Left ventricle myocardium superior (tissue), 1 donor: ENCODE results near the gene CIZ1. TPM values are rescaled to one million over a fixed set of nuclear protein-coding genes. Genes with fewer than 3 reads are reported as not detected.
"Not testable (repeated sequence)": the region's sequence is repeated elsewhere in the genome, so short reads cannot be mapped to it uniquely, and the experiment has no call there.

Experiments
- ATAC-seq: fragments of 200-7000 bp; cut with Tn5 transposase; one replicate; pipeline ENCODE4 v1.9.1; 2020; ENCODE audit warnings: mild to moderate bottlenecking, moderate library complexity
- DNase-seq: peaks from one replicate; pipeline ENCODE4 v3.0.0-alpha.2; 2020
- intact Hi-C: fragments of 100-400 bp; cut with micrococcal nuclease; formaldehyde crosslinking; loops from one replicate; pipeline ENCODE4 v1.11.0; 2022
- long read RNA-seq: library from polyadenylated mRNA; unstranded; transcript quantifications from one replicate; pipeline ENCODE4 v2.0.0, GENCODE V29; 2021
- total RNA-seq: library from RNA; stranded (reverse); fragmentation: NEBNext Ultra II Directional; extraction: Animal tissue kit (Norgen Biotek cat#: 25700); gene quantifications from one replicate; pipeline ENCODE4 v1.2.1, GENCODE V29; 2021
- donor health status: DM: no; HTN: yes; CAD: no; lungs with severe emphysema.

CIZ1 gene, protein sequence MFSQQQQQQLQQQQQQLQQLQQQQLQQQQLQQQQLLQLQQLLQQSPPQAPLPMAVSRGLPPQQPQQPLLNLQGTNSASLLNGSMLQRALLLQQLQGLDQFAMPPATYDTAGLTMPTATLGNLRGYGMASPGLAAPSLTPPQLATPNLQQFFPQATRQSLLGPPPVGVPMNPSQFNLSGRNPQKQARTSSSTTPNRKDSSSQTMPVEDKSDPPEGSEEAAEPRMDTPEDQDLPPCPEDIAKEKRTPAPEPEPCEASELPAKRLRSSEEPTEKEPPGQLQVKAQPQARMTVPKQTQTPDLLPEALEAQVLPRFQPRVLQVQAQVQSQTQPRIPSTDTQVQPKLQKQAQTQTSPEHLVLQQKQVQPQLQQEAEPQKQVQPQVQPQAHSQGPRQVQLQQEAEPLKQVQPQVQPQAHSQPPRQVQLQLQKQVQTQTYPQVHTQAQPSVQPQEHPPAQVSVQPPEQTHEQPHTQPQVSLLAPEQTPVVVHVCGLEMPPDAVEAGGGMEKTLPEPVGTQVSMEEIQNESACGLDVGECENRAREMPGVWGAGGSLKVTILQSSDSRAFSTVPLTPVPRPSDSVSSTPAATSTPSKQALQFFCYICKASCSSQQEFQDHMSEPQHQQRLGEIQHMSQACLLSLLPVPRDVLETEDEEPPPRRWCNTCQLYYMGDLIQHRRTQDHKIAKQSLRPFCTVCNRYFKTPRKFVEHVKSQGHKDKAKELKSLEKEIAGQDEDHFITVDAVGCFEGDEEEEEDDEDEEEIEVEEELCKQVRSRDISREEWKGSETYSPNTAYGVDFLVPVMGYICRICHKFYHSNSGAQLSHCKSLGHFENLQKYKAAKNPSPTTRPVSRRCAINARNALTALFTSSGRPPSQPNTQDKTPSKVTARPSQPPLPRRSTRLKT
- total RNA-seq: 76.6 TPM
- long read RNA-seq, transcript CIZ1-204 (17 exons, 2,984 nt): major isoform, 8 of 66 reads
- long read RNA-seq, partial matches to known transcripts: 26 of 66 reads
- long read RNA-seq, other reads (novel, unspliced or antisense): 30 of 66 reads

DNA sequence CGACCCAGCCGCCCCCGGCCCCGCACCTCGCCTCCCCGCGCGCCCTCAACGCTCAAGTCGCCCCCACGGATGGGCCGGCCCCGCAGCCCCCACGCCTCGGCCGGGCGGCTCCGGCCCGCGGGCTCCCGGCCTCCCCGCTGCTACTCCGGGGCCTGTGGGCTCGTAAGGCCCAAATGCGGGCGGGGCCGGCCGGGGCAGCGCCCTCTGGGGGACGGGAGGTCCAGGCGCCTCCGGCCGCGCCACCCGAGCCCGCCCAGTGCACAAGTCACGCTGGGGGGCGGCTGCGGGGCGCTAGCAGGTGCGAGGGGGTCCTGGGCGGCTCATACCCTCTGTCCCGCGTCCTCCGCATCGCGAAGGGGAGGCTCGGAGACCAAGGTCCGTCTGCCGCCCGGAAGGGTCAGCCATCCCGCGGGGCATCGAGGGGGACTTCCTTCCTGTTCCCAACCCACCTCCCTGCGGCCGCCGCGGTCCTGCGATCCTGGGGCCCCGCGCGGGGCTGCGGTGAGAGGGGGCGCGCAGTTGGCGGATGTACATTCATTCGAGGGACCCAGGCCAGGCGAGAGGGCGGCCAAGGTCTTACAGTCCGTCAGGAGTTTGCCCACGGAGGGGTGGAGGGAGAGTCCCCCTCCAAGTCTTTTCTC, at the start of gene CIZ1:
TSS of gene CIZ1 (minus strand) at position 167 of the 641 bp plus-strand sequence. CDS start 715 bp downstream, outside the sequence.
- intact Hi-C loops: no loop called here
- ATAC-seq: peak; percentile 95

DNA sequence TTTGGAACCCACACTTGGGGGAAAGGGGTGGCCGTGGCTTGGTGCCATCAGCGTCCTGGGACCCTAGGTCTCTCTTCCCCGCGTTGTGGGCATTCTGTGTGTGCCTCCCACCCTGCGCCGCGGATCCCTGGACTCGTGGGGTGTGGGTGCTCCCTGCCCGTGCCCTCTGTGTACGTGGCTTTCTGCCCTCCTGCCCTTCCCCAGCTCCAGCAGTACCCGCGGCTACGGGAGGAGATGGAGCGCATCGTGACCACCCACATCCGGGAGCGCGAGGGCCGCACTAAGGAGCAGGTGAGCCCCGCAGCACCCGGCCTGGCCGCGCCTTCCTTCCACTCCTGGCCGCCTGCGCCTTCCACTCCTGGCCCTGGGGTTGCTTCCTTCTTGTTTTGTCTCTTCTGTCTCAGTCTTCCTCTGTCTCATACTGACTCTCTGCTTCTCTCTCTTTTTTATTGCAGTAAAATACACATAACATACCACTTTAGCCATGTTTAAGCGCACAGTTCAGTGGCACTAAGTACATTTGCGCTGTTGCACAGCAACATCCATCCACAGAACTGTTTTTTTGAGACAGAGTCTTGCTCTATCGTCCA, 42.5 kb upstream of the CIZ1 start:
- intact Hi-C loops: no loop called here
- DNase-seq (no peak), ATAC-seq (no peak)

More for the DNA sequence above, at the start of gene CIZ1:
- DNase-seq: peak; percentile 90

DNA sequence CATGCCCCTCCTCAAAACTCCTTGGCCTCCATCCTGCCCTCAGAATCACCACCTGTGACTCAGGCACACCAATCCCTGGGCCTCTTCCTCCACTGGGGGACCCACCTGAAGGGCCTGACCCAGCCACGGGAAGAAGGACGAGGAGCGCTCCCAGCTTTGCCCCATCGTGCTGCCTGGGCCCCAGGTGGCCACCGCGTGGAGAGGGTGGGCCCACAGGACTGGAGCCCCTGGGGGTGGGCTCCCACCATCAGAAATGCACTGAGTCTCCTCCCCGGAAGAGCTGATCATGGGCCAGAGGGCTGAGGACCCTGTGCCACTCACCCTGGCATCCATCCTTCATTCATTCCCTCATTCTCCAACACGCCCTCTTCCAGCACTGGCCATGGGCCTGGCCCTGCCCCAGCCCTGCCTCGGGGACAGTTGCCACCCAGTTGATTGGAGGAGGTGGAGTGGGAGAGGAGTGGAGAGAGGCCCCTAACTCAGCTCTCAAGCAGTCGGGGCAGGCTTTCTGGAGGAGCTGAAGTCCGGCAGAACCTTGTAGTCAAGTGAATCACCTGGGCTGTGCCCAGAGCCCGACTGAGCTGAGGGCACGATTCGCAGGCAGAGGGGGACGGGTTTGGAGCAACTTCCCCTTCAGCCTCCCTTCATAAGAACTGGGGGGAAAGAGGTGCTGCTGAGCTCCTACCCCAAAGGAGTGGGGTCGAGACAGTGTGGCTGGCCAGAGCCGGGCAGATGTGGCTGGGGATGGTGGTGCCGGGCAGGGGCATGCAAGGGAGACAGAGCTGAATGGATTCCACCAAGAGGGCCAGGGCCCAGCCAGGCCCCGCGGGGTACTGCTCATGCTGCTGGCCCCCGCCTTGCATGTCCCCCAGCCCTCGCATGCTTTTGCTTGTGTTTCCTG, 41.4 kb upstream of the CIZ1 start:
- intact Hi-C loops: no loop called here
- no peak for DNase-seq
- ATAC-seq: no peak

GRCh38 chr9:128231638-128232527, 40.5 kb upstream of the CIZ1 start:
- DNase-seq: no peak
- ATAC-seq: peak; percentile 62
- intact Hi-C loops: no loop called here

- intact Hi-C loops, ATAC-seq, DNase-seq: not testable (repeated sequence)
Measured at GRCh38 chr9:128230897-128231296, 39.5 kb upstream of the CIZ1 start.

DNA sequence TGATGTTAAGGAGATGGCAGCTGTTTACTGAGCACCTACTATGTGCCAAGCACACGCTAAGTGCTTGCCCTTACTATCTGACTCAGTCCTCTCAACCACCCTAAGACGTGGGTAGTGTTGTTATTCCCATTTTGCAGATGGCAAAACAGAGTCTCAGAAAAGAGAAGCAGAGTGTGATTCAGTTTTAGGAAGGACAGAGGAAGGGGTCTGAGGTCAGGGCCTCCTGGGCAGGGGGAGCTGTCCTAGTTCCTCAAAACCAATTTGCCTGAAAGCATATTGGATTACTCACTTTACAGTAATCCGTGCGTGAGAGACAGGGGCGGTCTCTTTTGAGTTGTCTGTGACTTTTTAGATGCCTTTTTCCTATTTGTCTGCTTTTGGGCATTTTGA, 35.0 kb upstream of the CIZ1 start:
- DNase-seq (no peak), ATAC-seq (no peak)
- intact Hi-C loops: no loop called here

DNA sequence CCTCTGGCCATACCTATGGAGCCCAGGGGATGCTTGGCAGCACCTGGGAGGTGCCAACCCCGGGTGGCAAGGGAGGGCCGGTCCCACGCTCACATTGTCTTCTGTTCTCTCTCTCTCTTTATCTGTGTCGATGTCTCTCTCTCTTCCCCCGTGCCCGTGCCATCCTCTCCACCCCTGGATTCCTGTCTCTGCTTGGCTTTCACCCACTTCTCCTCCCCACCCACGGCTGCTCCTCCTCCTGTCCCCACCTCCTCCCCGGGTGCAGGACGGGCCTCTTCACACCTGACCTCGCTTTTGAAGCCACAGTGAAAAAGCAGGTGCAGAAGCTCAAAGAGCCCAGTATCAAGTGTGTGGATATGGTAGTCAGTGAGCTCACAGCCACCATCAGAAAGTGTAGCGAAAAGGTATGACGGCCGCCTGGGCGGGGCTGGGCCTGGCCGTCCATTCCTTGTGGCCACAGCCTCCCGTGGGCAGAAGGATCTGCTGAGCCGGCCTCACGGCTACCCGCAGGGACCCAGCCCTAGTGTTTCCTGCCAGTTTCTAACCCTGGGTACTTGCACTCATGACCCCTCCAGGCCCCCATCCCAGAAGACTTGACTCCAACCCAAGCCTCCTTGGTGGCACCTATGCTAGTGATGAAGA, 34.5 kb upstream of the CIZ1 start:
- DNase-seq (no peak), ATAC-seq (no peak)
- intact Hi-C loops: no loop called here

- intact Hi-C loops: no loop called here
- DNase-seq: no peak
- ATAC-seq: no peak
Measured at GRCh38 chr9:128224877-128225276, 33.5 kb upstream of the CIZ1 start.

- ATAC-seq (no peak), DNase-seq (no peak)
- intact Hi-C loops: no loop called here
Measured at GRCh38 chr9:128222880-128223670, 31.7 kb upstream of the CIZ1 start.

- intact Hi-C loops: no loop called here
- DNase-seq: no peak
- no peak for ATAC-seq
Measured at GRCh38 chr9:128222026-128222425, 30.7 kb upstream of the CIZ1 start.

GRCh38 chr9:128219831-128220230, 28.5 kb upstream of the CIZ1 start:
- ATAC-seq: no peak
- intact Hi-C loops: no loop called here
- DNase-seq: no peak

DNA sequence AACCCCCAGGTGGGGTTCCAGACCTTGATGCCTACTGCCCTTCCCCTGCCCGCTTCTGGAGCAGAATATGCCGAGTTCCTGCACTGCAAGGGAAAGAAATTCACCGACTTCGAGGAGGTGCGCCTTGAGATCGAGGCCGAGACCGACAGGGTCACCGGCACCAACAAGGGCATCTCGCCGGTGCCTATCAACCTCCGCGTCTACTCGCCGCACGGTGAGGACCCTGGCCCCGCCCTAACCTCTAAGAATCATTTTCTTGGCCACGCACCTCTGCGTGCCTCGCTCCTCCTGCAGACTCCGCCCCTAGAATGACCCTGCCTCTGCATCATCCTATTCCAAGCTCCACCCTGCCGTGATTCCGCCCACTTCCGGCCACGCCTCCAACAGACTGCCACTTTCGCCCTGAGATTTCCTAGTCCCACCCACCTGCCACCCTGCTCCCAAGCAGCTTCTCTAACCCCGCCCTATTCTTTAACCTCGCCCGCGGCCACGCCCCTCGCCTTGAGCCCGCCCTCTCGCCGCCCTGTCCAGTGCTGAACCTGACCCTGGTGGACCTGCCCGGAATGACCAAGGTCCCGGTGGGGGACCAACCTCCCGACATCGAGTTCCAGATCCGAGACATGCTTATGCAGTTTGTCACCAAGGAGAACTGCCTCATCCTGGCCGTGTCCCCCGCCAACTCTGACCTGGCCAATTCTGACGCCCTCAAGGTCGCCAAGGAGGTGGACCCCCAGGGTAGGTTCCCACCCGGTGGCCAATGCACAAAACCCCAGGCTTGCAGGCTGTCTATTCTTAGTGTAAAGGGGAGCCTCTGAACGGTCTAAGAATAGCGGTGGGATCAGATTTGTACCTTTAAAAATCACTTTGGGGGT, 27.4 kb upstream of the CIZ1 start:
- peak; percentile 92 for DNase-seq
- intact Hi-C loops: no loop called here
- peak; percentile 89 for ATAC-seq

- intact Hi-C loops: no loop called here
- DNase-seq (no peak), ATAC-seq (no peak)
Measured at GRCh38 chr9:128218172-128218517, 26.8 kb upstream of the CIZ1 start.

- intact Hi-C loops: no loop called here
- ATAC-seq (peak; percentile 11), DNase-seq (no peak)
Measured at GRCh38 chr9:128216781-128217553, 25.6 kb upstream of the CIZ1 start.
